ENCODE results near the gene ATP6V0D1.

DNA sequence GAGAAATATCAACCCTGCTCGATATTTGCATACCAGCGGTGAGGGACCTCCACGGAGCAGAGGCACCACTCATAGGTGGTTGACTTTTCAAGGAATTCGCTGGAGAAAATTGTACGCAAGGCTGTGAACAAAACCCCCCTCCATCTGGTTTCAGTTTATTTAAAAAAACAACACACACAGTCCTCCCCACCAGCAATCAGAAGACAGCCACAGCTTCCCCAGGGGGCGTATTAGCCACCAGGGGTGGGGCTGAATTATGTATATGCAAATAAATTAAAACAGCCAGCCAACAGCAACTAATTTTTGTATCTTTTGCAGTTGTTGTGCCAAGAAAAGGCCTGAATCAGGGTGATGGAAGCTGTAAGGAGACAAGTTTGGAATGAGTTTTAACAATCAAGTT is 55.9 kb downstream of the ATP6V0D1 start:
- TF ChIP-seq, protein P1, sequence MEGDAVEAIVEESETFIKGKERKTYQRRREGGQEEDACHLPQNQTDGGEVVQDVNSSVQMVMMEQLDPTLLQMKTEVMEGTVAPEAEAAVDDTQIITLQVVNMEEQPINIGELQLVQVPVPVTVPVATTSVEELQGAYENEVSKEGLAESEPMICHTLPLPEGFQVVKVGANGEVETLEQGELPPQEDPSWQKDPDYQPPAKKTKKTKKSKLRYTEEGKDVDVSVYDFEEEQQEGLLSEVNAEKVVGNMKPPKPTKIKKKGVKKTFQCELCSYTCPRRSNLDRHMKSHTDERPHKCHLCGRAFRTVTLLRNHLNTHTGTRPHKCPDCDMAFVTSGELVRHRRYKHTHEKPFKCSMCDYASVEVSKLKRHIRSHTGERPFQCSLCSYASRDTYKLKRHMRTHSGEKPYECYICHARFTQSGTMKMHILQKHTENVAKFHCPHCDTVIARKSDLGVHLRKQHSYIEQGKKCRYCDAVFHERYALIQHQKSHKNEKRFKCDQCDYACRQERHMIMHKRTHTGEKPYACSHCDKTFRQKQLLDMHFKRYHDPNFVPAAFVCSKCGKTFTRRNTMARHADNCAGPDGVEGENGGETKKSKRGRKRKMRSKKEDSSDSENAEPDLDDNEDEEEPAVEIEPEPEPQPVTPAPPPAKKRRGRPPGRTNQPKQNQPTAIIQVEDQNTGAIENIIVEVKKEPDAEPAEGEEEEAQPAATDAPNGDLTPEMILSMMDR (conservative IDR thresholded peaks at IDR 0.05 in 1 of 2, IDR thresholded peaks at IDR 0.05 in 1 of 2; ENCODE audit: extremely low read depth in 1 of 2, insufficient read depth in 1 of 2, low read depth in 1 of 2, low read length in 2 of 2): no peak
- no peak for TF ChIP-seq EZH2 (IDR thresholded peaks at IDR 0.05; ENCODE audit: borderline replicate concordance, low read length)

All from mammary epithelial cell (primary cell).